ENCODE results near the gene RTN1.

DNA sequence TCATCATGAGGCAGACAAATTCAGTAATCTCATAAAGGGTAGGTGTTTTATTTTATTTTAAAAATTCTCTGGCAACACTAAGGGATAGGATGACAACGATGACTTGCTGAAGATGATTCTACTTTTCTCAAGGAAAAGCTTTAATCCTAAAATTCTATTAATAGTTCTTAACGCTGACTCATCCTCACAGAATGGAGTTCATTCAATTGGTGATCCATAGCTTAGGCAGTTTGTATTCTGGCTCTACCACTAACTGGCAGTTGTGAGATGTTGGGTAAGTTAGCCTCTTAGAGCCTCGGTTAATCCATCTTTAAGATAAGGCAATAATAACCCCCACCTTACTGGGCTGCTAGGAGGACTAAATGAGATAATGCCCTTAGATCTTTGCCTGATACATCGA lies 116.3 kb downstream of the RTN1 start:
- TF ChIP-seq CREM (CRISPR knock-in tag; IDR thresholded peaks at IDR 0.05), result no peak
- TF ChIP-seq CTCF (IDR thresholded peaks at IDR 0.05), result no peak
- TF ChIP-seq FOXP4 (CRISPR knock-in tag; IDR thresholded peaks at IDR 0.05), result no peak

Measured in WTC11 (cell line).